ENCODE measurements around the gene RFESD. TPM values are rescaled to one million over a fixed set of nuclear protein-coding genes. Genes with fewer than 3 reads are reported as not detected.

The RFESD gene
- total and polyA plus RNA-seq, 2 of the 13 experiments (the other 11 are each of a cell fraction or from before 2014, with no cell fraction given), result 1.1 to 2.2 TPM

GRCh38 chr5:95647886-95648860 is 1.6 kb downstream of the RFESD start:
- no peak for DNase-seq (ENCODE audit: low spot score)
- Histone ChIP-seq H3K4me2 (ENCODE audit: low read depth, low read length) (no peak overlapping the region), H3K9ac (ENCODE audit: insufficient read depth, low read depth, low read length) (no peak overlapping the region), H3K79me2 (ENCODE audit: insufficient read depth, low read length) (no peaks in the 10 kb centered on the region), H3K9me3 (ENCODE audit: low read length) (no peaks in the 10 kb centered on the region), H3K4me3 (replicated peaks in 1 of 3; ENCODE audit: insufficient read depth in 1 of 3, low read depth in 2 of 3, low read length in 3 of 3) (no peak overlapping the region), H3K36me3 (replicated peaks in 1 of 2; ENCODE audit: control insufficient read depth in 1 of 2, insufficient read depth in 2 of 2, low read length in 2 of 2) (no peaks in the 10 kb centered on the region), H4K20me1 (ENCODE audit: insufficient read depth, low read length) (no peaks in the 10 kb centered on the region), H3K27me3 (ENCODE audit: control insufficient read depth in 1 of 2, insufficient read depth in 2 of 2, low read length in 2 of 2) (no peaks in the 10 kb centered on the region), H2AFZ (ENCODE audit: low read length) (no peak overlapping the region), H3K4me1 (ENCODE audit: insufficient read depth, low read length) (peaks cover 42% of the 10 kb centered on the region), H3K27ac (ENCODE audit: extremely low read length, insufficient read depth, low read length) (no peak overlapping the region)
- no TSS peak for BruUV-seq (replicated peaks)
- ChIA-PET POLR2A (interaction anchor here (1.5 to 1.9 kb wide), 3 partner anchors 82 to 311 kb away, joined by 3 to 14 read pairs (median 5); partner anchors contain the start of gene RHOBTB3), CTCF (ENCODE audit: low intra/inter-chr PET ratio, low total read pairs) (no interaction called here)
- 95% methylated on average over 12 of the region's 12 CpGs for WGBS (ENCODE audit: low lambda C conversion rate)
- in situ Hi-C loops (cut with HindIII; ENCODE audit: extremely low pct_ligation_motif_present, low pct_unique_long_range_greater_than_20kb), result loop anchor here (25.0 kb wide), 1 partner anchor 689 kb away; no protein-coding TSS in a partner anchor
- intact Hi-C loops (cut with micrococcal nuclease; ENCODE audit: unreplicated experiment), result loop anchor here (5.0 to 10.0 kb wide), 4 partner anchors 84 to 947 kb away; partner anchors contain the start of genes ARSK, RHOBTB3 and SKIC3
- no peak for FAIRE-seq
- TF ChIP-seq ZNF839 (CRISPR knock-in tag; IDR thresholded peaks at IDR 0.05; ENCODE audit: borderline replicate concordance), result no peak
- no peak for ATAC-seq

DNA sequence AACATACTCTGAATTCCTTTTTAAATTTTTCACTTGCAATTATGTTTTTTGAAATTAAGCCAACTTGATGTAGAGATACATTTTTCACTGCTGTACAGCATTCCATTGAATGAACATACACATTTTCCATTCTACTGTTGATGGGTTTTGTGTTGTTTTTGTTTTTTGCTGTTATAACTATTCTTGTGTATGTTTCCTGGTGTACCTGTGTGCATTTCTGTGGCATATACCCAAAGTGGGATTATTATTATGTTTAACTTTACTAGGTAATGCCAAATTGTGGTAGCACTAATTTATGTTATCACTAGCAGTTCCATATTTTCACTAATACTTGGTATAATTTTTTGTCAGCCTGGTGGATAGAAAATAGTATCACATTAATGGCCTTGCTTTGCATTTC is 2.7 kb downstream of the RFESD start:
- Histone ChIP-seq H3K9me3 (ENCODE audit: low read length) (no peaks in the 10 kb centered on the region), H3K9ac (ENCODE audit: insufficient read depth, low read depth, low read length) (no peak overlapping the region), H3K4me3 (replicated peaks in 1 of 3; ENCODE audit: insufficient read depth in 1 of 3, low read depth in 2 of 3, low read length in 3 of 3) (no peak overlapping the region), H3K36me3 (replicated peaks in 1 of 2; ENCODE audit: control insufficient read depth in 1 of 2, insufficient read depth in 2 of 2, low read length in 2 of 2) (no peaks in the 10 kb centered on the region), H3K4me2 (ENCODE audit: low read depth, low read length) (no peak overlapping the region), H3K4me1 (ENCODE audit: insufficient read depth, low read length) (peaks cover 33% of the 10 kb centered on the region), H3K27me3 (ENCODE audit: control insufficient read depth in 1 of 2, insufficient read depth in 2 of 2, low read length in 2 of 2) (no peaks in the 10 kb centered on the region), H3K27ac (ENCODE audit: extremely low read length, insufficient read depth, low read length) (no peak overlapping the region), H3K79me2 (ENCODE audit: insufficient read depth, low read length) (no peaks in the 10 kb centered on the region), H4K20me1 (ENCODE audit: insufficient read depth, low read length) (no peaks in the 10 kb centered on the region), H2AFZ (ENCODE audit: low read length) (no peak overlapping the region)
- BruUV-seq (replicated peaks), result no TSS peak
- no peak for ATAC-seq
- no peak for DNase-seq (ENCODE audit: low spot score)
- in situ Hi-C loops (cut with HindIII; ENCODE audit: extremely low pct_ligation_motif_present, low pct_unique_long_range_greater_than_20kb) (loop anchor here (25.0 kb wide), 1 partner anchor 688 kb away; no protein-coding TSS in a partner anchor), intact Hi-C loops (cut with micrococcal nuclease; ENCODE audit: unreplicated experiment) (loop anchor here (5.0 to 10.0 kb wide), 4 partner anchors 83 to 946 kb away; partner anchors contain the start of genes ARSK, RHOBTB3 and SKIC3)
- FAIRE-seq, result no peak
- no peak for TF ChIP-seq ZNF550 (CRISPR knock-in tag; IDR thresholded peaks at IDR 0.05; ENCODE audit: borderline replicate concordance)
- TF ChIP-seq SRSF1 (optimal IDR thresholded peaks at IDR 0.05; ENCODE audit: low read depth, low read length), result no peak
- TF ChIP-seq CHD2 (IDR thresholded peaks at IDR 0.05; ENCODE audit: low read depth, low read length), result no peak
- no peak for TF ChIP-seq HNF4A (CRISPR knock-in tag; IDR thresholded peaks at IDR 0.05)
- TF ChIP-seq KAT2B (IDR thresholded peaks at IDR 0.05; ENCODE audit: borderline replicate concordance, low read depth, low read length), result no peak
- no peak for TF ChIP-seq HHEX (CRISPR knock-in tag; IDR thresholded peaks at IDR 0.05)
- no peak for TF ChIP-seq POLR2A (IDR thresholded peaks at IDR 0.05; ENCODE audit: insufficient read depth in 1 of 2, low read depth in 2 of 2, low read length in 2 of 2)
- no peak for TF ChIP-seq ZNF17 (CRISPR knock-in tag; IDR thresholded peaks at IDR 0.05)
- no peak for TF ChIP-seq ATM (IDR thresholded peaks at IDR 0.05; ENCODE audit: borderline replicate concordance)
- TF ChIP-seq ZSCAN20 (CRISPR knock-in tag; IDR thresholded peaks at IDR 0.05; ENCODE audit: borderline replicate concordance), result no peak
- no peak for TF ChIP-seq THYN1 (CRISPR knock-in tag; IDR thresholded peaks at IDR 0.05; ENCODE audit: borderline replicate concordance, low read depth)
- TF ChIP-seq CEBPG (CRISPR knock-in tag; IDR thresholded peaks at IDR 0.05), result no peak
- TF ChIP-seq MAX (IDR thresholded peaks at IDR 0.05), result no peak
- TF ChIP-seq CENPX (CRISPR knock-in tag; IDR thresholded peaks at IDR 0.05), result no peak
- POLR2A ChIA-PET, result no interaction called here
- CTCF ChIA-PET (ENCODE audit: low intra/inter-chr PET ratio, low total read pairs), result no interaction called here
